ENCODE results near the gene NANOS3.
"Not testable (repeated sequence)": the region's sequence is repeated elsewhere in the genome, so short reads cannot be mapped to it uniquely, and the experiment has no call there.

NANOS3 gene

DNA sequence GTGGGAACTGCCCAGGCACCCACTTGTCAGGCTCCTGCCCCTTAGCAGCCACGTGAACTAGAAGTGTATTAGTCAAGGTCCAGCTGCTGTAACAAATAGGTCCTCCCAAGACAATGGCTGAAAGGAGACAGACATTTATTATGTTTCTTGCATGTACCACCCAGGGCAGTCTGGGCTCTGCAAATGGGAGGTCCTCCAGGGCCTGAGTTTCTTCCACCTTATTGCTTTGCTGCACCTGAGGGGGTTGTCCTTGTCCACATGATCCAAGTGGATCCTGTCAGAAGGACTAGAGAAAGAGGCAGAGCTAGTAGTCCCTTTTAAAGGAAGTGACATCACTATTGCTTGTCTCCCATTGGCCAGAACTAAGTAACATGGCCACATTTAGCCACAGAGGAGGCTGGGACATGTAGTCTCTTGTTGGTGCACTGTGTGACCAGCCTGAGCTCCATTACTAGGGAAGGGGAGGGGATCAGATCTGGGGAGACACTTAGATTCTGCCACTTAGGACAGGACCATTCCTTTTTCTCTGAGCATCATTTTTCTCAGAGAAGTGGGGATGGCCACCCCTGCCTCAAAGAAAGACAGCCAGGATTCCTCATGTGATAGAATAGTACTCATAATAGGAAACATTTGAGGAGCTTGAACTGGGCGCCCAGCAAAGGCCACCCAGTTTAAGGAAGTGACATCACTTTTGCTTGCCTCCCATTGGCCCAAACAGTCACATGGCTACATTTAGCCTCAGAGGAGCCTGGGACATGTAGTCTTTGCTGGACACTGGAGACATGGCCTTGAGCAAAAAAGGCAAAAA lies 44.2 kb downstream of the NANOS3 start:
- no peak for DNase-seq (ENCODE audit: low read depth)

DNA sequence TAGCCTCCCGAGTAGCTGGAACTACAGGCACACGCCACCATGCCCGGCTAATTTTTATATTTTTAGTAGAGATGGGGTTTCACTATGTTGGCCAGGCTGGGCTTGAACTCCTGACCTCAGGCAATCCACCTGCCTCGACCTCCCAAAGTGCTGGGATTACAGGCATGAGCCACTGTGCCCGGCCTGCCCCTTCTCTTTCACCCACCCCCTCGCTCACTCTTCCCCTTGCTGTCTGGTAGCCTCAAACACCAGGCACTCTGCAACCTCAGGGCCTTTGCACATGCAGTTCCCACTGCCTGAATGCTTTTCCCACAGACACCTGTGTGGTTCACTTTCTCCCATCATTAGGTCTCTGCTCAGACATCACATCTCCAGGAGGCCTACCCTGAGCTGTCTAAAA lies 45.2 kb downstream of the NANOS3 start:
- DNase-seq (ENCODE audit: low read depth) = not testable (repeated sequence)

DNA sequence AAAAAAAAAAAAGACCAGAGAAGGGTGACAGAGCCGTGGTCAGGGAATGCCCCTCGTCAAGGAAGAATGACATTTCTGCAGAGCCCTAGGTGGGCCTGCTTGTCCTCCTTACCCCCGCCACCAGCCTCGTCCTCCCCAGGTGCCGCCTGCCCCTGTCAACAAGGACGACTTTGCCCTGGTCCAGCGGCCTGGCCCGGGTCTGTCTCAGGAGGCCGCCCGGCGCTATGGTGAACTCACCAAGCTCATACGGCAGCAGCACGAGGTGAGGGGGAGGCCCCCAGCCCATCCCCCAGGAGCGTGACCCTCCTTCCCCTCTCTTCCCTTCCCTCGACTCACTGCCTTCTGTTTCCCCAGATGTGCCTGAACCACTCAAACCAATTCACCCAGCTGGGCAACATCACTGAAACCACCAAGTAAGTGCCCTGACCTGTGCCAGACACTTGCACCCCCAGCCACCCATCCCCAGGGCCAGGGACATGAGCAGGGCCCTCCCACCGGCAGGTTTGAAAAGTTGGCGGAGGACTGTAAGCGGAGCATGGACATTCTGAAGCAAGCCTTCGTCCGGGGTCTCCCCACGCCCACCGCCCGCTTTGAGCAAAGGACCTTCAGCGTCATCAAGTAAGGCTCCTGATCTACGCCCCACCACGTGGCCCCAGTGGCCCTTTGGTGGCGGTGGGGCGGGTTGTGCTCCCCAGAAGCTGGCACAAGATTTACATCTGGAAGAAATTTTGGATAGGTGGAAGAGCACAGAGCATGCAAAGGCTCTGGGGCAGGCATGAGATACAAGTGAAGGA lies 46.5 kb downstream of the NANOS3 start:
- no peak for DNase-seq (ENCODE audit: low read depth)

DNA sequence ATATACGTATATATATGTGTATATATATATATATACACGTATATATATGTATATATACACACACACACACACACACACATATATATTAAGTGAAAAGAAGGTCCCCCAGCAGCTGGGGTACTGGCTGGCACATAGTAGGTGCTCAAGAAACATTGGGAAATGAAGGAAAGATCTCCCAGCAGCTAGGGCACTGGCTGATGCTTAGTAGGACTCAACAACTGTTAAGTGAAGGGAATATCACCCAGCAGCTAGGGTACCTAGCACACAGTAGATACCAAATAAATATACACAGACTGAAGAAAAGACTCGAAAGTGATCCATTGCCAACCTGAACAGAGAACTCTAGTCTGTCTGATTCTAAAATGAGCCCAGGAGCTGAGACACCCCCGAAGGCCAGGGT lies 49.1 kb downstream of the NANOS3 start:
- DNase-seq (ENCODE audit: low read depth) = no peak

DNA sequence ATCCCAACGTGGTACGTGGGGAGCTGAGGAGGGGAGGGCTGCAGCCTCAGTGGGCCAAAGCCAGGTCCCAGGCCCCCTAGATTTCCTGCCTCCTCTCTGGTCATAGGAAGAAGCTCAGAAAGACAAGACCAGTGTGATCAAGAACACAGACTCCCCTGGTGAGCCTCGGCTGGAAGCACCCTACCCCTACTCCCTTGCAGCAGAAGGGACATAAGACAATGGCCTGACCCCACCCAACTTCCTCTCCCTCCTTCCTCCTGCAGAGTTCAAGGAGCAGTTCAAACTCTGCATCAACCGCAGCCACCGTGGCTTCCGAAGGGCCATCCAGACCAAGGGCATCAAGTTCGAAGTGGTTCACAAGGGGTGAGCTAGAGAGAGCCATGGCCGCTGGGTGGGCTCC lies 49.8 kb downstream of the NANOS3 start:
- DNase-seq (ENCODE audit: low read depth) = no peak

DNA sequence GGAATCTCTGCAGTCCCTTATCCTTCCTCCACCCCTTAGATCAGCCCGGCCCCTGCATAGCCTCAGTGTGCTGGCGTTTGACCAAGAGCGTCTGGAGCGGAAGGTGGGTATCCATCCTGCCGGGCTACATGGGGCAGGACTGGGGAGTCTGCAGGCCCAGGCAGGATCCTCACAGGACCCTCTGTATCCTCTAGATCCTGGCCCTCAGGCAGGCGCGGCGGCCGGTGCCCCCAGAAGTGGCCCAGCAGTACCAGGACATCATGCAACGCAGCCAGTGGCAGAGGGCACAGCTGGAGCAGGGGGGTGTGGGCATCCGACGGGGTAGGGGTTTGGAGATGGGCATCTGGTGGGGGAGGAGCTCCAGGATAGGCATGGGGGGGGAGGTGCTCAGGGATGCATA lies 52.4 kb downstream of the NANOS3 start:
- no peak for DNase-seq (ENCODE audit: low read depth)

DNA sequence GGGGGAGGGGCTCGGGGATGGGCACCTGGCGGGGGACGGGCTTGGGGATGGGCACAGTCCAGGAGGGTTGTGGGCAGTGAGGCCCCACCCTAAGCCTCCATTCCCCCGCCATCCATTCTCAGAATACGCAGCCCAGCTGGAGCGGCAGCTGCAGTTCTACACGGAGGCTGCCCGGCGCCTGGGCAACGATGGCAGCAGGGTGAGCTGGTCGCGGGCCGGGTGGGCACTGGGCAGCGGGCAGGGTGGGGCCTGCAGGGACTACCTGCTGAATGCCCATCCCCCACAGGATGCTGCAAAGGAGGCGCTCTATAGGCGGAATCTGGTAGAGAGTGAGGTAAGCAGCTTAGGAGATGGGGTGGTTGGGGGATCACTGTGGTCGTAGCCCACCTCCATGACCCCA lies 53.0 kb downstream of the NANOS3 start:
- no peak for DNase-seq (ENCODE audit: low read depth)

All from stimulated activated CD8-positive, alpha-beta memory T cell treated with anti-CD3 and anti-CD28 coated beads, Interleukin-12 subunit alpha, Interleukin-12 subunit beta, amount 100 ng/mL, for 1 hour (primary cell).